Measurements from ENCODE around the gene PTPRN2.

DNA sequence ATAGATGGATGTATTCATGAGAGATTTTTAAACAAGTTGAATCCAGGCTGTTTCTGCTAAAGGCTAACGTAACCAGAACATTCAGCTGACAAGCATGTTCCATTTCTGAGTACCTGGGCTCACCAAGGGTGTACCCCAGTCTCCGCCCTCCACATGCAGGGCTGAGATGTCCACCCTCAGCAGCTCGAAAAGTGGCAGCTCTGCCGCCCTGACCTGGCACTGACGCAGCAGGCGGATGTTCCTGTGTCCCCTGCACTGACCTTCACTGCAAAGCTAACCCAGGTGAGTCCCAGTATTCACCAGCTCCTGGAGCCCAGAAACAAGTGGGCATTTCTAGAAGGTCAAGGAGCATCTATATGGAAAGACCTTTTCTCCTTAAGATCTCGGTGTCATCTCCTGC is 437.4 kb downstream of the PTPRN2 start:
- TF ChIP-seq, protein P1, sequence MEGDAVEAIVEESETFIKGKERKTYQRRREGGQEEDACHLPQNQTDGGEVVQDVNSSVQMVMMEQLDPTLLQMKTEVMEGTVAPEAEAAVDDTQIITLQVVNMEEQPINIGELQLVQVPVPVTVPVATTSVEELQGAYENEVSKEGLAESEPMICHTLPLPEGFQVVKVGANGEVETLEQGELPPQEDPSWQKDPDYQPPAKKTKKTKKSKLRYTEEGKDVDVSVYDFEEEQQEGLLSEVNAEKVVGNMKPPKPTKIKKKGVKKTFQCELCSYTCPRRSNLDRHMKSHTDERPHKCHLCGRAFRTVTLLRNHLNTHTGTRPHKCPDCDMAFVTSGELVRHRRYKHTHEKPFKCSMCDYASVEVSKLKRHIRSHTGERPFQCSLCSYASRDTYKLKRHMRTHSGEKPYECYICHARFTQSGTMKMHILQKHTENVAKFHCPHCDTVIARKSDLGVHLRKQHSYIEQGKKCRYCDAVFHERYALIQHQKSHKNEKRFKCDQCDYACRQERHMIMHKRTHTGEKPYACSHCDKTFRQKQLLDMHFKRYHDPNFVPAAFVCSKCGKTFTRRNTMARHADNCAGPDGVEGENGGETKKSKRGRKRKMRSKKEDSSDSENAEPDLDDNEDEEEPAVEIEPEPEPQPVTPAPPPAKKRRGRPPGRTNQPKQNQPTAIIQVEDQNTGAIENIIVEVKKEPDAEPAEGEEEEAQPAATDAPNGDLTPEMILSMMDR (IDR thresholded peaks at IDR 0.05): no peak
- TF ChIP-seq ZFX (IDR thresholded peaks at IDR 0.05; ENCODE audit: borderline replicate concordance): no peak
